Endometrial microvascular endothelial cells (primary cell): ENCODE results near the gene MACROD1. TPM values are rescaled to one million over a fixed set of nuclear protein-coding genes. Genes with fewer than 3 reads are reported as not detected.

Source experiments
- in situ Hi-C: cut with HindIII; loops from 2 replicates; pipeline ENCODE4 v1.10.0; 2017; ENCODE audit warnings: low sequenced_read_pairs, low pct_unique_long_range_greater_than_20kb; ENCODE audit errors: inconsistent ontology term
- total RNA-seq: library from RNA; depleted of rRNA; stranded (reverse); fragments of >200 nt; gene quantifications from one replicate; pipeline ENCODE4 v1.2.3, GENCODE V29; 2015; ENCODE audit errors: inconsistent ontology term

Gene MACROD1
- total RNA-seq, 1 donor from 2014 or later: 16.0 TPM

DNA sequence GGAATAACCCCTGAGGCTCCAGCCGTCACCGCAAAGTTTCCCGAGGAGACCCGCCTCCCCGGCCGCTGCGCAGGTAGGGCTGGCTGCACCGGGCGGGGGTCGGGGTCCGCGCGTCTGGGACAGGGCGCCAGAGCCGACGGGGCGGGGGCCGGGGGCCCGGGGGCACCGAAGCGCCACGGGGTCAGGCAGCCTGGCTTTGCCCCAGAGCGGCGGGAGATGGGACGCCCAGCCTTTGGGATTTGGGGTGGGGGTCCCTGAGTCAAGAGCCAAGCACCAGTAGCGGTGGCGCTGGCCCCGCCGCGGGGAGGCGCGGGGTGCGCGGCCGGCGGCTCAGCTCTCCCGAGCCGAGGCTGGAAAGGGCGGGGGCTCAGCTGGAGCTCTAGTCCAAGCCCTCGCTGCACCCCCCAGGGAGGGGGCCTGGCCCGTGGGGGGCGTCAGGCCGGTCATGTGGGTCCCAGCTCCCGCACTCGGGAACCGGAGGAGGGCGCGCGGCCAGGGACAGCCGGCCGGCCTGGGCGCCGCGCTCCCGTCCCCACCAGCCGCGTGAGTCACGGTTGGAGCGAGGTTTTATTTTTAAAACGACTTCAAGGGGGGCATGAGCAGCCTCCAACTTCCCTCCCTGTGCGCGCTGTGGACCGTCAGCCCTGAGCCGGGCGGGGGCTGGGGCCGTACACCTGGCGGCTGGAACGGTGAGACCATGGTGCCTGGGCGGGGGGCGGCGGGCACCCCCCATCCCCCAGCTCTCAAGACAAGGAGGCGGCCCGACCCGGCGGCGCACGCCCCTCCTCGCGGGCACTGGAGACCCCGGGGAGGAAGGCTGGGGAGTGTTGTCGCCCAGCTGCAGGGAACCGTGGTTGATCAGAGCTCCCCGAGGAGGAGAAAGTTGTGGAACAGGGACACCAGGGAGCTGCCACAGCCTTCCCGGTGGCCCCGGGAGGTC is 129.6 kb downstream of the MACROD1 start:
- in situ Hi-C loops: no loop called here

GRCh38 chr11:64035576-64035975 is 130.3 kb downstream of the MACROD1 start, which contains the start of gene FLRT1:
TSS of gene FLRT1 (plus strand) at chr11:64035931. CDS start at chr11:64116268, 80,337 bp downstream.
- in situ Hi-C loops: no loop called here

- in situ Hi-C loops: no loop called here
Measured at GRCh38 chr11:64035081-64035524, 130.8 kb downstream of the MACROD1 start.

GRCh38 chr11:64034411-64034811 is 131.5 kb downstream of the MACROD1 start:
- in situ Hi-C loops: no loop called here

DNA sequence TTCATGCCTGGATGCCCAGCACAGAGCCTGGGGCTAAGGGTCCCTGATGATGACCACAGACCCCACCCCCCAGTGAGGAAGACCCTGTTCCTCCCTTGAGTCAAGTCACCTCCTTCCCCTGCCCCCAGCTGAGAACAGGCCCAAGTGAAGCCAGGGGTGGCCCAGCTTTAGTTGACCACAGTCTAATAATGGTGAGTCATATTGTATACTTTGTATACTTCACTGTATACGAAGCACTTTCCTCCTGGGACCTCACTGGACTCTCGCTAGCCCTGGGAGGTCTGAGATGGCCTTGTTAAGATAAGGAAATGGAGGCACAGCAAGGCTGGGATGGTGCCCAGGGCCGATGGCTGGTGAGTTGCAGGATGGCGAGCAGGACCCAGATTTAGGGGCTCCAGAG is 133.9 kb downstream of the MACROD1 start:
- in situ Hi-C loops: no loop called here

DNA sequence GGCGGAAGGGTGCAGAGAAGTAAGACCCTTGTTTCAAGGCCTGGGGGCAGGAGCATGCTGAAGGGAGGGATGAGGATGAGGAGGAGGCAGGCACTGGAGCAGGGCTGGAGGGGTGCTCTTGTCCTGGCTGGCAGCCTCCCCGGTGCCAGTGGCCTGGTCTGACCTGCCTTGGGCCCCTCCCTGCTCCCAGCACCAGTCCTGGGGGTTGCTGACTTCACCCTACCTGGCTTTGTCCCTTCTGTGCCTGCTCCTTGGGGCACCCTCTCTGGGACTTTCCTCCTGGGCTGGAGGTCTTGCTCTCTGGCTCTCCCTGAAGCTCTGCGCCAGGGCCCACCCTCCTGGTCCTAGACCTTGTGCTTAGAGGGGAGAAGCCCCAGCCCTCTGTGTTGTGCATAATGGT is 134.9 kb downstream of the MACROD1 start:
- in situ Hi-C loops: no loop called here

DNA sequence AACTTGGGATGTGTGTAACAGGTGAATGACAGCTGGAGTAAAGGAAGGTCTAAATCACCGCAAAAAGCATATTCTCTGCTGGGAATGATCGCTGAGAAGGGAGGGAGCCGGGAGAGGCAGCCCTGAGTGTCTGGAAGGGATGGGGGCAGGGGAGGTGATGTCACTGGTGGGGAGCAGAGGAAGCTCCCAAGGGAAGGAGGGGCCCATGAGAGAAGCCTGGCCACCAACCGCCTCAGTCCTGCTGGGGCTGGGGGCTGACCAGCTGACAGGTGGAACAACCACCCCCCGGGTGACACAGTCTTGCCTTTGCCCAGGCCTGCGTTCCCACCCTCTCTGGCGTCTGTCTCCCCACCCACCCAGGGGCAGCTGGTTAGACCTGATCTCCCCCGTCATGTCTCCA is 136.1 kb downstream of the MACROD1 start:
- in situ Hi-C loops: no loop called here

DNA sequence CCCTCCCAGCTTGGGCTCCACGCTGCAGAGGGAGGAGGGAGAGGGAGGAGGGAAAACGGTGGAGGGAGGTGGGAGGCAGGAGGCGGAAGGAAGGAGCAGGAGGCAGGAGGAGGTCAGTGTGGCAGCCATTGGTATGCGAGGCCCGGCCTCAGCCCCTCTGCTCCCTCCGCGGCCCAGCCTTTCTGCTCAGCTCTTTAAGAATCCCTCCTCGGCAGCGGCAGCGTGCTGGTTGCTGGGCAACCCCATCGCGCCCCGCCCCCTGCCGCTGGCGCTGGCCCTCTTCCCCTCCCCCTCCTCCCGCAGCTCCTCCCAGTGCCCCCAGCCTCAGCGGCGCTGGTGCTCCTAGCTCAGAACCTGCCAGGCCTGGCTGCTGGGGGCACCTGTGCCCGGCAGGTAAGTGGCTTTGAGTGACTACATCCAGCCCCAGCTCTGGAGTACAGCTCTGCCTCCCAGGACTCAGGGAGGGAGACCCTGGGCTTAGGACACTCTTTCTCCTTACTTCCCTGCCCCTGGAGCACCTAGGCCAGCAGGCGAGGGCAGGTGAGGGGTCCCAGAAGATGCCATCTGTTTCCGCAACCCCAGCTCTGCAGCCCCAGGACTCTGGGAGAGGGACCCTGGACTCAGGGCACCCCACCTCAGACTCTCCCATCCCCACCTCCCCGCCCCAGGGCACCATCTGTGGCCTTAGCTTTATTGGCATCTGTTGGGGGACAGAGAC is 137.4 kb downstream of the MACROD1 start:
- in situ Hi-C loops: no loop called here

- in situ Hi-C loops: no loop called here
Measured at GRCh38 chr11:64027651-64028397, 138.1 kb downstream of the MACROD1 start.

GRCh38 chr11:64026575-64027205 is 139.2 kb downstream of the MACROD1 start:
- in situ Hi-C loops: no loop called here

DNA sequence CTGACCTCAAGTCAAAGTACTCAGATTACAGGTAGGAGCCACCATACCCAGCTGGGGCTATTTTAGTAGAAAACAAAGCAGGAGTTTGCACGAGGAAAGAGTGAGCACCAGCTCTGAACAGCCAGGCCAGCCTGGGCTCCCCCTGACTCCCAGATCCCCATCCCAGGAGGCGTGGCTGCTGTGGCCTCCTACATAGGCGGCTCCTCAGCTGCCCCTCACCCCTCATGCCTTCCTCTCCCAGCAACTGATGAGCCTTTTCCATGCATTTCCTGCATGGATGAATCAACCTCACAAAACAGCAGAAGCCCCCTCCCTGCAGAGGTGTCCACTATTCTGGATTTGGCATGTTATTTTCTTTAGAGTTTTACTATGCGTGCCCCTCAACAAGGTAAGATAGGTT is 140.7 kb downstream of the MACROD1 start:
- in situ Hi-C loops: no loop called here

DNA sequence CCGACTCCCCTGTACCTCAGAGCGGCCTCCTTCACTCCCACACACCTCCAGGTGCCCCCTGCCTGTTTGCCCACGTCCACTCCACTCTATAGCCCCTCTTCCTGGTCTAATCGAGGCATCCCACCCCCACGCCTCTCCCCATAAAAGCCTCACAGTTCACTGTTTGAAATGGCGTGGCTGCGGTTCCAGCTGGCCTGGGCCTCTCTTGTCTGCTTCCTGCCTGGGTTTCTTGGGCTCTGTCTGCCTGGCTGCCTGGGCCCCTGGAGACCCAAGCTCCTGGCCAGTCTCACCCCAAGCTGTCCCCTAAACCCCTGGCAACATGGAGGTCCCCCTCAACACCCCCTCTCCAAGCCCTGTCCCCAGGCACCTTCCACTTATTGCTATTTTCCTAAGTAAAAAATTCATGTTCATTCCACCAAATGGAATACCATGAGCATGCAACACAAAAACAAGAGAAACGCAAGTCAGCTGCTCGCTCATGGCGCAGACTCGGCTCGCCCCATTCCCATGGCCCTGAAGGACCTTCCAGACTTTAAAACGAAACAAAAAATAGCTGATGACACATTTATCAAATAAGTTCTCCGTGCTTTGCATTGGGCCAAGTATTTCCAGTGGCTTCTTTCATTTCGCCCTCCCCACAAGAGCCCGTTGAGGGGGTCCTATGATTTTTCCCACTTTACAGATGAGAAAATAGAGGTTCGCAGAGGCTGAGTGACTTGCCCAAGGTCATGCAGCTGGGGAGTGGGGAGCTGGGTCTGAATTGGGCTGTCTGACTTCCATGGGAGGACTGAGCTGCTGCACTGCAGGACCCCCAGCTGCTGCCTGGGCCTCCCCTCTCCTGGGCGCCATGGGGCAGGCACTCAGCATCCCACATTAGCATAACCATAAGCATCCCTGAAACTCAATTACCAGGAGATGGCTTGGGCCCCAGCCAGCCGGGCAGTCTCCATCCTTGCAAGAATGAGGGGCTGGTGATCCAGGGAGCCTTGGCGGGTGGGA is 141.9 kb downstream of the MACROD1 start:
- in situ Hi-C loops: no loop called here

GRCh38 chr11:64022125-64022784 is 143.7 kb downstream of the MACROD1 start:
- in situ Hi-C loops: no loop called here

DNA sequence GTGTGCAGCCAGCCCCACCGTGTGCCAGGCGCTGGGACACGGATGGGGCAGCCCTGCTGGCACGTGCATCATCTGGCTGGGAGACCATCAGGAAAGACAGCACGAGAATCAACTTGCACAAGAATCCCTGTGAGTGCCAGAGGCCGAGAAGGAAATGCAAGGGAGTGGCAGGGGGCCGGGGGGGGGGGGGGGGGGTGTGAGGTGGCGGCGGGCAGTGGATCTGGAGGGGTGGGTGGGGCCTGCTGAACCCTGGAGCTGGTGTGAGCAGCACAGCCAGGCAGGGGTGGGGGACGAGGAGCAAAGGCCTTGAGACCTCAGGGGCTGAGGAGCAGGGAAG is 144.2 kb downstream of the MACROD1 start:
- in situ Hi-C loops: no loop called here

GRCh38 chr11:64020976-64021756 is 144.7 kb downstream of the MACROD1 start:
- in situ Hi-C loops: no loop called here

DNA sequence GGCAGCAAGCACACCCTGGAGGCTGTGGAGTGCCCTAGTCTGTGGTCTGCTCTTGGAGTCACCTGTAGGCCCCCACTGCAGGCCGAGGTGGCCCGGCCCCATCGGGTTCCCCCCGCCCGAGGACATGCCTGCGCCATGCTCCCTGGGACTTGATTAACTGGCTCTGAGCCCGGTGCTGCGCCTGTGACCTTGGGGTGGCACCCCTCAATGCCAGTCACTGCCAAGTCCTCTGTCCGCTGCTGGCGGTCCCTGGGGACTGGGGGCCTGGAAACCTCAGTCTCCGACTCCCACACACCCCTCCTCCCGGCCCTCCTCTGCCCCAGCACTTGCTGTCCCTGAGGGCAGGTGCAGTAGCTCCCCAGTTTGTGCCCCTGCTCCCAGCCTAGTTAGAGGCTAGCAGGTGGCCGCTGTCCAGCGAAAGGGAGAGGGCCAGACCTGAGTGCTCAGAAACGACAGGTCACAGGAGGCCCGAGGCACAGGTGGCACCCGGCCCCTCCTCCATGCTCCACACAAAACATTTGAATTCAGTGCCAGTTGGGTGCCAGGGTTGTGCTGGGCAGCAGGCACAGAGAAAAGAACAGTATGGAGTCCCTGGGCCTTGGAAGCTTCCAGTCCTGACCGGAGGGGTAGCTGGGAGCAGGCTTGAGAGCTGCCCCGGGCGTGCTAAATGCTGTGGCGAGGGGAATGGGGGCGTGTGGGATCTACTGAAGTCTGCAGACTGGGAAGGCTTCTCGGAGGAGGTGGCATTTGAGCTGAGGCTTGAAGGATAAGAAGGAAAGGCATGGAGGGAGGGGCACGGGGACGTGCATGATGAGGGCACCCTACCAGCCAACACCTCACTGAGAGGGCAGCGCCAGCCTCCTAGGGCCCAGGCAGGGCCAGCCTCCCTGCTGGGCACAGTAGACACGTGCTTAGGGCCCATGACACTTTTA is 146.5 kb downstream of the MACROD1 start:
- in situ Hi-C loops: no loop called here
